ENCODE results near the gene TNFSF11. TPM values are rescaled to one million over a fixed set of nuclear protein-coding genes. Genes with fewer than 3 reads are reported as not detected.

Gene TNFSF11
- total and polyA plus RNA-seq, 8 donors: 0.13 to 0.55 TPM; not detected in 6

GRCh38 chr13:42561752-42562467 lies 12.0 kb upstream of the TNFSF11 start:
- intact Hi-C loops (cut with DNase I; ENCODE audit: low total_unique reads): no loop called here
- Histone ChIP-seq H3K4me3 (no peak overlapping the region), H3K27ac (no peak overlapping the region), H3K4me1 (no peaks in the 10 kb centered on the region), H3K9me3 (peaks cover 0 to 32% (median 11%) of the 10 kb centered on the region in 4 donors), H3K27me3 (peaks cover 0 to 3% (median 0%) of the 10 kb centered on the region in 3 donors), H3K36me3 (no peaks in the 10 kb centered on the region)
- no peak for TF ChIP-seq POLR2A (IDR thresholded peaks at IDR 0.05)
- TF ChIP-seq POLR2AphosphoS5 (IDR thresholded peaks at IDR 0.05): no peak
- TF ChIP-seq EP300 (IDR thresholded peaks at IDR 0.05): no peak
- no peak for TF ChIP-seq CTCF (IDR thresholded peaks at IDR 0.05)
- WGBS, 5 donors: 56 to 62% (median 59%) methylated on average over 3 of the region's 3 CpGs
- no peak for DNase-seq

- WGBS, 5 donors: 40 to 68% (median 47%) methylated on average over 2 of the region's 2 CpGs
- Histone ChIP-seq H3K9me3 (peaks cover 0 to 17% (median 11%) of the 10 kb centered on the region in 4 donors), H3K36me3 (no peaks in the 10 kb centered on the region), H3K4me1 (no peaks in the 10 kb centered on the region), H3K4me3 (no peak overlapping the region), H3K27me3 (peaks cover 0 to 8% (median 0%) of the 10 kb centered on the region in 3 donors), H3K27ac (no peak overlapping the region)
- DNase-seq: no peak
- TF ChIP-seq POLR2AphosphoS5 (IDR thresholded peaks at IDR 0.05): no peak
- no peak for TF ChIP-seq CTCF (IDR thresholded peaks at IDR 0.05)
- no peak for TF ChIP-seq EP300 (IDR thresholded peaks at IDR 0.05)
- no peak for TF ChIP-seq POLR2A (IDR thresholded peaks at IDR 0.05)
- intact Hi-C loops (cut with DNase I; ENCODE audit: low total_unique reads): no loop called here
These were observed 6.0 kb upstream of the TNFSF11 start for GRCh38 chr13:42567906-42568305.

GRCh38 chr13:42569576-42570344 lies 4.2 kb upstream of the TNFSF11 start:
- Histone ChIP-seq H3K9me3 (peaks cover 0 to 6% (median 0%) of the 10 kb centered on the region in 4 donors), H3K4me3 (no peak overlapping the region), H3K27ac (no peak overlapping the region), H3K36me3 (no peaks in the 10 kb centered on the region), H3K27me3 (peaks cover 6 to 26% (median 17%) of the 10 kb centered on the region in 3 donors), H3K4me1 (peaks cover 1 to 11% (median 10%) of the 10 kb centered on the region in 4 donors)
- DNase-seq: no peak
- TF ChIP-seq CTCF (IDR thresholded peaks at IDR 0.05) (no peak), POLR2AphosphoS5 (IDR thresholded peaks at IDR 0.05) (no peak), POLR2A (IDR thresholded peaks at IDR 0.05) (no peak)
- intact Hi-C loops (cut with DNase I; ENCODE audit: low total_unique reads): no loop called here
- 44 to 77% (median 68%) methylated on average over 3 of the region's 3 CpGs for whole genome bisulfite sequencing, 5 donors

GRCh38 chr13:42571895-42572294 lies 2.1 kb upstream of the TNFSF11 start:
- Histone ChIP-seq H3K9me3 (peaks cover 0 to 6% (median 0%) of the 10 kb centered on the region in 4 donors), H3K27me3 (peaks cover 6 to 45% (median 23%) of the 10 kb centered on the region in 3 donors)
- 63 to 77% (median 73%) methylated on average over 2 of the region's 2 CpGs for WGBS, 5 donors

More at GRCh38 chr13:42571895-42572294, 2.1 kb upstream of the TNFSF11 start:
- H3K27ac ChIP-seq: no peak overlapping the region
- intact Hi-C loops (cut with DNase I; ENCODE audit: low total_unique reads): no loop called here
- TF ChIP-seq CTCF (IDR thresholded peaks at IDR 0.05): no peak
- TF ChIP-seq EP300 (IDR thresholded peaks at IDR 0.05): no peak
- no peaks in the 10 kb centered on the region for H3K36me3 ChIP-seq
- no peak for DNase-seq
- no peak overlapping the region for H3K4me3 ChIP-seq
- peaks cover 3 to 16% (median 13%) of the 10 kb centered on the region in 4 donors for H3K4me1 ChIP-seq
